HG03521 (cell line): ENCODE data around the gene M6PR.

ENCODE experiments used
- ATAC-seq: cut with Tn5 transposase; IDR thresholded peaks from one replicate; pipeline ENCODE4 v1.9.1; 2021; ENCODE audit warnings: mild to moderate bottlenecking, moderate library complexity; ENCODE audit not compliant: unreplicated experiment

Gene M6PR

DNA sequence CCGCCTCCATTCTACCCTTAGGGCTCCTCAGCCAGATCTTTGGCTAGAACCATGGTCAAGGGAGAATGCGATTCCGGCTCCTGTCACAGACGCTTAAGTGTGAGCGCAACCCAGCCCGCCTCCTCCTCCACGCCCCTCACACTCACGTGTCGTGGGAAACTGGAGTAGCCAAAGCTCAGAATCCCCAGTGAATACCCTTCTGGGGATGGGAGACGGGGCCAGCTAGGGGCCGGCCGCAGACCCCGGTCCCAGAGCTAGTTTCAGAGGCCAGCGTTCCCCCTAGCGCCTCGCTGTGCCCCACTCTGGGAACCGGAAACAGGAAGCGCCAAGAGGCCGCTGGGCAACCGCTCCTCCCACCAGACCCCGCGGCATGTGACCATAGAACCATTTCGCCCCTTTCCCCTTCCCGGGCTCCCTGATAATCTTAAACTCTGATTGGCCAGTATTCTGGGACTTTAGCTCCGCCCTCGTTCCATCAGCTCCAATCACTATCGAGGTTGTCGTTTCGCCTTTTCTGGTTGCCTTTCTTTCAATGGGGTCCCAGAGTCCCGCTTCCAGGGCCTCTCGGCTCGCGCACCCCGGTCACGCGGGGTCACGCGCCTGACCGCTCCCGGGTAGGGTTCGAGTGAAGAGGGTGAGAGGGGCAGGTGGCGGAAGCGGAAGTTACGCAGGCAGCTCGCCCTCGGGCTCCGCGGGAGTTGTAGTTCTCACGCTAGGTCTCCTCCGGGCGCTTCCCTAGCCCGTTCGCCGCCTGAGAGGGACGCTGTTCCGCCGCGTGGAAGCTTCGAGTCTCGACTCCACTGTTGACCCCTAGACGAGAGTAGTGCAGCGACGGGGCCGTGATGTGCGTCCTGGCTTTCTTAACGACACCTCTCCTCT lies at the start of gene M6PR:
Gene M6PR (minus strand): TSS at position 304 of the 879 bp plus-strand sequence. CDS start 3,241 bp downstream, outside the sequence.
- ATAC-seq = peak; percentile 83

DNA sequence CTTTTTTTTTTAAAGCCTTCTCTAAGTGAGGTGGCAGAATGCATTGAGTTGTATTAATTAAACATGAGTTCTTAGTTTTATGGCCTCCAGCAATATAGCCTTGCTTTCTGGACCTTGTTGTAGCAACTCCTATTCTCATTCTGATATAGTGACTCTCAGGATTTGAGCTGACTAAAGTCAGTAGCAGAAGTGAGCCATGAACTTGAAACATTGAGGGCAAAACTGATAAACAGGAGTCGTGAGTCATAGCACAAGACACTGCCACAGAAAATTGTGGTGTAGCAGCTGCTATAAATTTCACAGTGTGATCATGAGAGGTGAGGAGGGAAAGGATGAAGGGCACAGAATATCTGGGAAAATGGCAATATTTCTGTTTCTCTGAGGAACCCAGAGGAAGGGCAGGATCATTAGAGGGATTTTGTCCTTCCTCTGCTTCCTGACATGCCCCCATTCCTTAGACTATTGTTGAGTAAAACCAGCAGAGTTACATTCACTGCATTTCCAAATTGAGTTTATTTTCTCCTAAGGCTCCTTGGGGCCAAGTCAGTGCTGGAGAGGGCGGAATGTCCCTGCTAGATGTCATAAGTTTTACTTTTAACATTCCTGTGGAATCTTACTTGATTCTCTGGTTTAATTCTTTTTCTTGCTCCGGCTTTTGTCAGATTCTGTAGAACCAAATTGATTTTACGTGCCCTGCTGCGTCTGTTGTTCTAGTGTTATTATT lies 47.4 kb upstream of the M6PR start:
- peak; percentile 94 for ATAC-seq

GRCh38 chr12:8995021-8995775 lies 45.8 kb upstream of the M6PR start:
- ATAC-seq = no peak

DNA sequence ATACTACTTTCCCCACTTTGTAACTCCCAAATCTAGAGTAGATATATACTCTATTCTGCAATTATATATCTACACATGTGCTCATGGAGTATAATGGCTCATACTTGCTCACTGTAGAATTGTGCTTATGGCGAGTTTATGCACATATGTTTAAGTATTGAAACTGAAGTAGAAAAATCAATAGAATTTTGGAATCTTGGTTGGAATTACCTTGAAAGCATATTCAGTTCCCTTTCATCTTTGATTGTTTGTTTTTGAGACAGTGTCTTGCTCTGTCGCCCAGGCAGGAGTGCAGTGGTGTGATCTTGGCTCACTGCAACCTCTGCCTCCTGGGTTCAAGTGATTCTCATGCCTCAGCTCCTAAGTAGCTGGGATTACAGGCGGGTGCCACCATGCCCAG lies 44.4 kb upstream of the M6PR start:
- ATAC-seq = no peak

GRCh38 chr12:8991371-8992345 lies 42.2 kb upstream of the M6PR start:
- no peak for ATAC-seq

DNA sequence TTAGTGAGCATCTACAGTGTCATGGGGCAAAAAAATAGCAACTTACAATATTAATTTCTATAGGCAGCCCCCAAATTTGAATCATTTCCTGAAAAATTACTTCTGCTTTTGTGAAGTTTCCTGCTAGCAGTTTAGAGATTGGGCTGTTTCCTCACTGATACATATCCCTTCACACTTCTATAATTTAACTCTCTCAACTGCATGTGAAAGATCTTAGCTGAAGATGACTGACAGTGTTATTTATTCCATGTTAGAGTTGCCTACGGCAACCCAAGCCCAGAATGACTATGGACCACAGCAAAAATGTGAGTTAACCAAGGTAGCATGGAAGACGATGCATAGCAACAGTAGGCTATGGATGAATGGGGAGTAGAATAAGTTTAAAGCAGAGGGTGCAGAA lies 40.0 kb upstream of the M6PR start, which contains the start of gene KLRG1:
Gene KLRG1 (plus strand): TSS at position 134 of the 400 bp plus-strand sequence. CDS start 90 bp downstream, at position 224.
- no peak for ATAC-seq

GRCh38 chr12:8987685-8988084 lies 38.2 kb upstream of the M6PR start:
- ATAC-seq = no peak

- ATAC-seq = no peak
These were observed 37.7 kb upstream of the M6PR start for GRCh38 chr12:8987163-8987562.

DNA sequence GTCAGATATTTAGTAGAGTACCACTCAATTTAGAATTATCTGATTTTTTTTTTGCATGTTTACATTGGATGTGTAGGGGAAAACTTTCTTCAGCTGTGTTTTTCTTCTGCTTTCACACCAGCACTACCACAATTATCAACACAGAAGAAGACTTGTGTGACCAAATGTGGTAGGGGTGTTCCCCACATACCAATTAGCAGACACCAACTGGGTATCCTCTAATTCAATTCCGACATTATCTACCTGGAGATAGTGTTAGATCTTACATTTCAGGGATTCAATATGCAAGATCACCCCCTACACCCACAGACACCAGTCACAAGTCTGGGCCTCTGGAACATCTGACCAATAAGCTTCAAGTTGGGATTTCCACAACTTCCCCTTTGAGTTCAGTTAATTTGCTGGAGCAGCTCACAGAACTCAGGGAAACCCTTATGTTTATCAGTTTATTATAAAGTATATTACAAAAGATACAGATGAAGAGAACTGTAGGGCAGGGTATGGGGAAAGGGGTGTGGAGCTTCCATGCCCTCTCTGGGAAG lies 35.8 kb upstream of the M6PR start:
- ATAC-seq = no peak

GRCh38 chr12:8980137-8980536 lies 30.7 kb upstream of the M6PR start:
- ATAC-seq = no peak

GRCh38 chr12:8970432-8970831 lies 21.0 kb upstream of the M6PR start:
- ATAC-seq = no peak

GRCh38 chr12:8969861-8970411 lies 20.5 kb upstream of the M6PR start:
- no peak for ATAC-seq

GRCh38 chr12:8968761-8969160 lies 19.3 kb upstream of the M6PR start:
- no peak for ATAC-seq

DNA sequence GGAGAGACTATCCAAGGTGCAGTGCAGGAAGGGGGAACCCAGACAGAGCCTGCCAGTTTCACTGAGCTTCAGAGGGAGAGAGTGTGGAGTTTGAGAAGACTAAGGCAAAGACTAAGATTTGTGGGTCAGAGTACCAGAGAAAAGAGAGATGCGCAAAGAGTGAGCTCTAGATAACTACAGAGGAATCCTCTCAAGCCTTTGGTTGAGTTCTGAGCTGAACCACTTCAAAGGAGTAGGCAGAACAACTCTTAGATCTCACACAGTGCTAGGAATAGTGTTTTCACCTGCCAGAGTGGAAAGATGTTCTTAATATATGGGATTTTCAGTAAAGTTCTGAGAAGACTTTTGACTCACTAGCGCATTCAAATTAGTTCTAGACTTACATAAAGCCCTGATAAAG lies 10.7 kb upstream of the M6PR start:
- ATAC-seq = no peak

DNA sequence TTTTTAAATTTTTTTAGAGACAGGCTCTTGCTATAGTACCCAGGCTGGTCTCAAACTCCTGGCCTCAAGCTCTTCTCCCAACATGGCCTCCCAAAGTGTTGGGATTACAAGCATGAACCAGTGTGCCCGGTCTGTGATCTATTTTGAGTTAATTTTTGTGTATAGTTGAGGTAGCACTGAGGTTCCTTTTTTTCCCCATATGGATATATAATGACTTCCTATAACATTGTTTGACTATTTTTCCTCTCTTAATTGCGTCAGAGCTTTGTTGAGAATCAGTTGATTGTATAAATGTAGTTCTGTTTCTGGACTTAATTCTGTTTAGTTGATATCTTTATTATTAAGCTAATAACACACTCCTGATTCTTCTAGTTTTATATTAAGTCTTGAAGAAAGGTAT lies 8.6 kb upstream of the M6PR start:
- no peak for ATAC-seq

DNA sequence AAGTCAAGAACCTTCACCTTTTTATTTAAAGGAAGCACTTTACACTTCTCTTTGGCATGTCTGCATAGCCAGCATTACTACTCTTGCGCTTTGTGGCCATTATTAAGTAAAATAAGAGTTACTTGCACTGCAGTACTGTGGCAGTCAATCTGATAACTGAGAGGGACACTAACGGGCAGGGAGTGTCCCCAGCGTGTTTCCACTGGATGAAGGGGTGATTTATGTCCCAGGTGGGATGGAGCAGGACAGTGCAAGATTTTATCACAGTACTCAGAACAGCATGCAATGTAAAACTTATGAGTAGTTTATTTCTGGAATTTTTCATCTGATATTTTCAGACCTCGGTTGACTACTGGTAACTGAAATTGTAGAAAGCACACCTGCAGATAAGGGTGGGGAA lies 8.1 kb upstream of the M6PR start:
- ATAC-seq = no peak

DNA sequence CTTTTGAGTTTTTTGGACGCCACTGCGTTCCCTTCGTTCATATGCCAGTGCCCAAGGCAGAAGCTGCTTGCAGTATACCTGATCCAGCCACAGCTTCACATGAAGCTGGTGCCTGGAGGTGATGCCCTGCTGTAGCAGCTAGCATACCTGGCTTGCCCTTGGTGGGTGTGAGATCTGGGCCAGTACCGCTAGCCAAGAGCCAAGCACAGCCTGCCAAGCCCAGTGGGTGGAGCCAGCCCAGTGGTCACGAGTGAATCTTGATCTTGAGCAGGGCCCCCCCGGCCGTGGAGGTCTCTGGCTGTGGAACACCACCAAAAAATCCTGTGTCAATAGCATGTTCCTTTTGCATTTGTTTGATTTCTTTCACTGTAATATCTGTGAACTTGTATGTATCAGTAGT lies 7.3 kb upstream of the M6PR start:
- no peak for ATAC-seq

DNA sequence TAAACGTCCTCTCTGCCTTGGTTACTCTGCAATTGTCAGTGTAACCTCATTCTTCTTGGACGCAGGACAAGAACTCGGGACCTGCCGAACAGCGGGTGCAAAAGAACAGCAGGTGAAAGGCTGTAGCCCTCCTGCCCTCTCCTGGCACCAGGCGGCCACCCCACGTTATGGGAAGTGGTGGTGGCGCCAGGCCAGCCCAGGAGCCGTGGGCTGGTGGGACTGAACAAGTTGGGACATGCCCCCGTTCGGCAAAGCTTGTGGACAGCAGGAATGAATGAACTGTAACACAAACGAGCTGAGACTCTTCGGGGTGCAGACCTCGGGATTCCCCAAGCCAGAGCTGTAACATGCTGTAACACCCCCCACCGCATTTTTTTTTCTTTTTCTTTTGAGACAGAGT lies 6.6 kb upstream of the M6PR start:
- ATAC-seq = no peak

DNA sequence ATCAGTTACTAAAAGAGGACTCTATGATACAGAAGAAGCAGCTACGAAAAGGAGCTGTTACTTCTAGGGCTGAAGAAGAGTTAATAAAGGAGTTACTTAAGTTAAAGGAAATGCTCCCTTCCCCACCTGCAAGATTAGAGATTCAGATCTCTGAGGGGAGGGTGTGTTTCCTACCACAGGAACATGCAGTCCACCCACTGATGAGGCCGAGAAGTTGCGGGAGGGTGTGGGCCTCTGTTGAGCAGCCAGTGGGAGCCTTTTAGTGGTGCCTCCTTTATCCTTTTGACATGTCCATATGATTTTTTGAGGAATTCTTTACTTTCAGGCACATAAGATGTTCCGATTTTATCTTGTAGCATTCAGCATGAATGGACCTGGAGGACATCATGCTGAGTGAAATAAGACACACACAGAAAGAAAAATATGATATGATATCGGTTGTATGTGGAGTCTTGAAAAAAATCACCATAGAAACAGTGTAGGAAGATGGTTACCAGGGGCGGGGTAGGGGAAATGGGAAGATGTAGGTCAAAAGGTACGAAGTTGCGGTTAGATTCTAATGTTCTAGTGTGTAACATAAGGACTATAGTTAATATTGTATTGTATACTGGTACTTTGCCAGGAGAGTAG lies 4.4 kb upstream of the M6PR start:
- no peak for ATAC-seq
